ENCODE measurements around the gene VPS41.

The VPS41 gene

GRCh38 chr7:38889079-38889478, 19.9 kb downstream of the VPS41 start:
- no peak for DNase-seq (ENCODE audit: low spot score)
- no peak for TF ChIP-seq CTCF (IDR thresholded peaks at IDR 0.05; ENCODE audit: extremely low read depth, missing control alignments)

GRCh38 chr7:38886265-38886664, 22.7 kb downstream of the VPS41 start:
- DNase-seq (ENCODE audit: low spot score), result no peak
- TF ChIP-seq CTCF (IDR thresholded peaks at IDR 0.05; ENCODE audit: extremely low read depth, missing control alignments), result no peak

GRCh38 chr7:38883706-38884105, 25.3 kb downstream of the VPS41 start:
- DNase-seq (ENCODE audit: low spot score), result no peak
- TF ChIP-seq CTCF (IDR thresholded peaks at IDR 0.05; ENCODE audit: extremely low read depth, missing control alignments), result no peak

GRCh38 chr7:38881947-38882684, 26.9 kb downstream of the VPS41 start:
- DNase-seq (ENCODE audit: low spot score), result no peak
- no peak for TF ChIP-seq CTCF (IDR thresholded peaks at IDR 0.05; ENCODE audit: extremely low read depth, missing control alignments)

- TF ChIP-seq CTCF (IDR thresholded peaks at IDR 0.05; ENCODE audit: extremely low read depth, missing control alignments), result no peak
- no peak for DNase-seq (ENCODE audit: low spot score)
Measured at GRCh38 chr7:38881015-38881414, 28.0 kb downstream of the VPS41 start.

GRCh38 chr7:38880454-38880853, 28.5 kb downstream of the VPS41 start:
- DNase-seq (ENCODE audit: low spot score), result no peak
- TF ChIP-seq CTCF (IDR thresholded peaks at IDR 0.05; ENCODE audit: extremely low read depth, missing control alignments), result no peak

GRCh38 chr7:38880035-38880434, 29.0 kb downstream of the VPS41 start:
- TF ChIP-seq CTCF (IDR thresholded peaks at IDR 0.05; ENCODE audit: extremely low read depth, missing control alignments), result no peak

More at GRCh38 chr7:38880035-38880434, 29.0 kb downstream of the VPS41 start:
- no peak for DNase-seq (ENCODE audit: low spot score)
